GM20000 (cell line): ENCODE results near the gene ELP1.
"Not testable (repeated sequence)": the region's sequence is repeated elsewhere in the genome, so short reads cannot be mapped to it uniquely, and the experiment has no call there.

Source experiments
- DNase-seq: peaks from one replicate; pipeline ENCODE4 v3.0.0; 2012; ENCODE audit warnings: low spot score
- CTCF ChIP-seq: IDR thresholded peaks from 2 replicates; pipeline ENCODE4 v1.5.1; 2012; ENCODE audit warnings: mild to moderate bottlenecking, control low read depth; ENCODE audit errors: extremely low read depth, missing control alignments

Gene ELP1

GRCh38 chr9:108905494-108905893, 28.4 kb downstream of the ELP1 start:
- no peak for TF ChIP-seq CTCF
- no peak for DNase-seq

- DNase-seq = no peak
- no peak for TF ChIP-seq CTCF
Observed at GRCh38 chr9:108904161-108904560, 29.8 kb downstream of the ELP1 start.

GRCh38 chr9:108903420-108904103, 30.4 kb downstream of the ELP1 start:
- no peak for DNase-seq
- TF ChIP-seq CTCF = no peak

DNA sequence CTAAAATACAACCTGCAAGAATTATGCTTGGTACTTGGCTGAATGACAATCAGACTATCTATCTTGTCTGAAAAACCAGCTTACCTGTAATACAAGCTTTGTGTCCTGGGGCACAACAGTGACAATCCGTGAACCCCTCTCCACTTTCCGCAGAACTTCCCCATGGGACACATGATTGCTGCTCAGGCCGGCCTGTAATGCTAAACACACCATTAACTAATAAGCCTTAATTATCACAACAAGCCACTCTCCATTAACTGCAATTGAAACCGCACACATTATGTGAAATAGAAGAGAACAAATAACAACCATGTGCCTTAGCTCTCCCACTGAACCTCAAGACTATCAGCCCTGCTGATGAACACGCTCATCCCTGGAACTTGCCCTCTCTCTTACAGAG, 33.7 kb downstream of the ELP1 start:
- DNase-seq = no peak
- TF ChIP-seq CTCF = no peak

DNA sequence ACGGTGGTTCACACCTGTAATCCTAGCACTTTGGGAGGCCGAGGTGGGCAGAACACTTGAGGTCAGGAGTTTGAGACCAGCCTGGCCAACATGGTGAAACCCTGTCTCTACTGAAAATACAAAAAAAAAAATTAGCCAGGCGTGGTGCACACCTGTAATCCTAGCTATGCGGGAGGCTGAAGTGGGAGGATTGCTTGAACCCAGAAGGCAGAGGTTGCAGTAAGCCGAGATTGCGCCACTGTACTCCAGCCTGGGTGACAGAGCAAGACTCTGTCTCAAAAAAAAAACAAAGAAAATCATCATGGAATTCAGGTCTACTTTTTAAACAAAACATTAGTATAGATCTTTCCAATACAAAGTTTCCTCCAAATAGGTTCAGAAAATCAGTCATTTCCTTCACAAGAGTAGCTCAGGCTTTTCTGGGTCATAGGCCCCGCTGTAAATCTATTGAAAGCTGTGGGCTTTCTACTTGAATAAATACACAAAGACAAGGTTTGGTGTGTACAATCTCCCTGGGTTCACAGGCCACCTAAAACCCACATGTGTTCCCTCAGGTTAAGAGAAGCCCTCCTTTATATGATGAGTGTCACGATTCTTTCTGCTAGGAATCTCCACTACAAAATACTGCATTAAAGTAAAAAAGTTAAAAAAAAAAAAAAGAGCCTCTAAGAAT, 34.8 kb downstream of the ELP1 start:
- DNase-seq = not testable (repeated sequence)

DNA sequence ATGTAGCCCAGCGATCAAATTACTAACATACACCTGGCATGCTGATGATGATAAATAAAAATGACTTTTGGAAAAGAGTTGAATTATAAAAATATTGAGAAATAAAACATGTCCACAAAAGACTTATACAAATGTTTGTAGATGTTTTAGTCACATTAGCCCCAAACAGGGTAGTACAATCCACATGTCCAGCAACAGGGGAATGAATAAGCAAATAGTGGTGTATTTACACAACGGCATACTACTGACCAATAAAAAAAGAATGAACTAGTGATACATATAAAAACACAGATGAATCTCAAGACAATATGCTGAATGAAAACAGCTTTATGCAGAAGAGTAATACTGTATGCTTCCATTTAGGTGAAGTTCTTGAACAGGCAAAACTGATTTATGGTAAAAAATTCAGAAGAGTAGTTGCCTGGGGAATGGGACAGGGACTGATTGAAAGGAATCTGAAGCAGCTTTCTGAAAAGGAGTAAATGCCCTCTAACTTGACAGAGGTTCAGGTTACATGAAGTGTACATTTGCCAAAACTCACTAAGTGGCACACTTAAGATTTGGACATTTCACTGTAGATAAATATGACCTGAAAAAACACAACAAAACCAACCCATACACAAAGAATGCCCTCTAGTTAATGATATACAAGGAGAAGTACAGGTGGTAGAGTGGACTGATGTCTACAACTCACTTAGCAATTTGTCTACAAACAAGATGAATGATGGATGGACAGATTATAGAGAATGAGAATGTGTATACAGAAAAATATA, 36.4 kb downstream of the ELP1 start:
- no peak for DNase-seq
- no peak for TF ChIP-seq CTCF

- DNase-seq = no peak
- TF ChIP-seq CTCF = no peak
Observed at GRCh38 chr9:108894225-108894997, 39.5 kb downstream of the ELP1 start.
